BLaER1 treated with 17β-estradiol and CSF1 and Interleukin-3, amounts not matched to agents 10 nM and 100 nM (cell line): ENCODE measurements around the gene CHMP6.

ENCODE experiments used
- H3K27ac ChIP-seq, 11 experiments: shearing (Covaris generic); formaldehyde crosslinking; 2 replicates each; pipeline ENCODE4 v1.8.1; 2022
- H3K27me3 ChIP-seq, 11 experiments: shearing (Covaris generic); formaldehyde crosslinking; 2 replicates each; pipeline ENCODE4 v1.8.1; 2022
- H3K36me3 ChIP-seq, 11 experiments: shearing (Covaris generic); formaldehyde crosslinking; 2 replicates each; pipeline ENCODE4 v1.8.1; 2022
- H3K4me1 ChIP-seq, 10 experiments: shearing (Covaris generic); formaldehyde crosslinking; 2 replicates each; pipeline ENCODE4 v1.8.1; 2022
- H3K4me2 ChIP-seq, 11 experiments: shearing (Covaris generic); formaldehyde crosslinking; 2 replicates each; pipeline ENCODE4 v1.8.1; 2022
- H3K4me3 ChIP-seq, 10 experiments: shearing (Covaris generic); formaldehyde crosslinking; 2 replicates each; pipeline ENCODE4 v1.8.1; 2022
- H3K9ac ChIP-seq, 11 experiments: shearing (Covaris generic); formaldehyde crosslinking; 2 replicates each; pipeline ENCODE4 v1.8.1; 2022
- H3K9me3 ChIP-seq, 11 experiments: shearing (Covaris generic); formaldehyde crosslinking; replicated peaks in 1 of 11; 2 replicates each; pipeline ENCODE4 v1.8.1; 2022
- H4K20me1 ChIP-seq, 11 experiments: shearing (Covaris generic); formaldehyde crosslinking; 2 replicates each; pipeline ENCODE4 v1.8.1; 2022
- Cebpa-rat ChIP-seq, 11 experiments: shearing (Covaris generic); IDR thresholded peaks; 2 replicates each; pipeline ENCODE4 v1.8.1; 2022

Gene CHMP6

GRCh38 chr17:80997424-80998117, 5.9 kb downstream of the CHMP6 start:
- no peak overlapping the region for H3K4me3 ChIP-seq
- H3K27me3 ChIP-seq = peaks cover 22 to 33% (median 29%) of the 10 kb centered on the region in 11 experiments
- no peak overlapping the region for H3K4me2 ChIP-seq
- H4K20me1 ChIP-seq = peaks cover 3 to 96% (median 68%) of the 10 kb centered on the region in 11 experiments; a peak in 20 of 22 replicates
- H3K9me3 ChIP-seq = no peaks in the 10 kb centered on the region
- no peak overlapping the region for H3K9ac ChIP-seq
- peaks cover 53 to 70% (median 57%) of the 10 kb centered on the region in 11 experiments for H3K36me3 ChIP-seq
- no peak for TF ChIP-seq Cebpa-rat (IDR thresholded peaks at IDR 0.05)
- no peak overlapping the region for H3K27ac ChIP-seq
- peaks cover 11 to 15% (median 12%) of the 10 kb centered on the region in 10 experiments for H3K4me1 ChIP-seq

- no peaks in the 10 kb centered on the region for H3K9me3 ChIP-seq
Measured at GRCh38 chr17:80998118-80998747, 6.6 kb downstream of the CHMP6 start.

DNA sequence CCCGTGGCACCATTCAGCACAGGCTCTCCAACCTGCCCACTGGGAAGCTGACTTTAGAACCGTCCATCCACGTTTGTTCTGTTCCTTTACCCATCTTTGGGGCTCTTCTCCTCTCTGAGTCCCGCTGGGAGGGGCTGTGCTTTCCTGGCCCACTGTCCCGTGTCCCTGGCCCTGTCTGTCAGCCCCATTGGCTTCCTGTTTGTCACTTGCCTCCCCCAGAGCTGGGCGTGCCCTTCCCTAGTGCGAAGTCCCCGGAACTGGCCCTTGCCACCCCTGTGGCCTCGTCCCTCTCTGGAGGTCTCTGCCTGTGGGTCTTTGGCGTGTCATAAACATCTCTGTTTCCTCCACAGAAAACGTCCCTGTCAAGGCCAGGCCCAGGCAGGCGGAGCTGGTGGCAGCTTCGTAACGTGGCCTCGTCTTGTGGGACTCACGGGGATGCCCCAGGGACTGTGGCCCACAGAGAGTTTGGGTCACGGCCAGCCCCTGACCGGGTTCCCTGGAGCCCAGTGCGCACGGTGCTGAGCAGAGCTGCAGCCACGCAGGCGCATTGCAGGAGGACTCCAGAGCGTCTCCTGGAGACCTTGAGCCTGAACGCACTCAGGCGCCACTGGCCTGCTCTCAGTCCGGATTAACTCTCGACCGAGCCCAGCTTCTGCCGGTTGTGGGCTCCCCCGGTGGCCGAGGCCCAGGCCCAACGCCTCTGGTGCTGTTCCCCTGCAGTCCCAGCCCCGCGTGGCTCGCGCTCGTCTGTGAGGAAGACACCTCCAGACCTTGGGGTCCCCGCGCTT, 7.3 kb downstream of the CHMP6 start:
- Histone ChIP-seq H3K36me3 (peaks cover 53 to 66% (median 57%) of the 10 kb centered on the region in 11 experiments), H3K27ac (no peak overlapping the region), H3K4me1 (peaks cover 0 to 5% (median 0%) of the 10 kb centered on the region in 10 experiments; a peak in 6 of 20 replicates)

More at GRCh38 chr17:80998118-80998747, 6.6 kb downstream of the CHMP6 start:
- TF ChIP-seq Cebpa-rat (IDR thresholded peaks at IDR 0.05) = no peak
- H3K9ac ChIP-seq = no peak overlapping the region
- H3K4me1 ChIP-seq = peaks cover 4 to 9% (median 5%) of the 10 kb centered on the region in 10 experiments
- no peak overlapping the region for H3K4me2 ChIP-seq
- peaks cover 29 to 35% (median 31%) of the 10 kb centered on the region in 11 experiments for H3K27me3 ChIP-seq
- H4K20me1 ChIP-seq = peaks cover 3 to 94% (median 65%) of the 10 kb centered on the region in 11 experiments; a peak in 20 of 22 replicates
- no peak overlapping the region for H3K27ac ChIP-seq
- no peak overlapping the region for H3K4me3 ChIP-seq
- H3K36me3 ChIP-seq = peaks cover 53 to 70% (median 57%) of the 10 kb centered on the region in 11 experiments

GRCh38 chr17:80999536-81000333, 8.1 kb downstream of the CHMP6 start:
- H3K9ac ChIP-seq = no peak overlapping the region
- H3K4me1 ChIP-seq = peaks cover 0 to 6% (median 3%) of the 10 kb centered on the region in 10 experiments; a peak in 6 of 20 replicates
- TF ChIP-seq Cebpa-rat (IDR thresholded peaks at IDR 0.05) = no peak
- H3K36me3 ChIP-seq = peaks cover 53 to 61% (median 57%) of the 10 kb centered on the region in 11 experiments
- H3K27ac ChIP-seq = no peak overlapping the region
- peaks cover 3 to 92% (median 60%) of the 10 kb centered on the region in 11 experiments; a peak in 18 of 22 replicates for H4K20me1 ChIP-seq
- peaks cover 43 to 49% (median 46%) of the 10 kb centered on the region in 11 experiments for H3K27me3 ChIP-seq
- no peak overlapping the region for H3K4me2 ChIP-seq
- no peak overlapping the region for H3K4me3 ChIP-seq
- no peaks in the 10 kb centered on the region for H3K9me3 ChIP-seq

More for the DNA sequence above, 7.3 kb downstream of the CHMP6 start:
- H3K4me3 ChIP-seq = no peak overlapping the region
- peaks cover 3 to 92% (median 57%) of the 10 kb centered on the region in 11 experiments; a peak in 19 of 22 replicates for H4K20me1 ChIP-seq
- no peak for TF ChIP-seq Cebpa-rat (IDR thresholded peaks at IDR 0.05)
- H3K9ac ChIP-seq = no peak overlapping the region
- H3K4me2 ChIP-seq = no peak overlapping the region
- H3K27me3 ChIP-seq = peaks cover 36 to 42% (median 39%) of the 10 kb centered on the region in 11 experiments
- no peaks in the 10 kb centered on the region for H3K9me3 ChIP-seq

GRCh38 chr17:81000334-81000630, 8.6 kb downstream of the CHMP6 start:
- peaks cover 3 to 89% (median 58%) of the 10 kb centered on the region in 11 experiments; a peak in 18 of 22 replicates for H4K20me1 ChIP-seq
- H3K4me3 ChIP-seq = no peak overlapping the region
- TF ChIP-seq Cebpa-rat (IDR thresholded peaks at IDR 0.05) = no peak
- no peak overlapping the region for H3K27ac ChIP-seq
- H3K4me1 ChIP-seq = peaks cover 0 to 6% (median 3%) of the 10 kb centered on the region in 10 experiments; a peak in 6 of 20 replicates
- H3K27me3 ChIP-seq = peaks cover 49 to 54% (median 52%) of the 10 kb centered on the region in 11 experiments
- H3K9ac ChIP-seq = no peak overlapping the region
- H3K4me2 ChIP-seq = no peak overlapping the region
- no peaks in the 10 kb centered on the region for H3K9me3 ChIP-seq
- peaks cover 49 to 57% (median 52%) of the 10 kb centered on the region in 11 experiments for H3K36me3 ChIP-seq

- peaks cover 0 to 6% (median 3%) of the 10 kb centered on the region in 10 experiments; a peak in 6 of 20 replicates for H3K4me1 ChIP-seq
- peaks cover 54 to 60% (median 57%) of the 10 kb centered on the region in 11 experiments for H3K27me3 ChIP-seq
- no peak overlapping the region for H3K4me2 ChIP-seq
- peaks cover 3 to 86% (median 57%) of the 10 kb centered on the region in 11 experiments; a peak in 18 of 22 replicates for H4K20me1 ChIP-seq
- H3K36me3 ChIP-seq = peaks cover 44 to 52% (median 47%) of the 10 kb centered on the region in 11 experiments
- H3K27ac ChIP-seq = no peak overlapping the region
- no peak overlapping the region for H3K4me3 ChIP-seq
- no peaks in the 10 kb centered on the region for H3K9me3 ChIP-seq
- no peak for TF ChIP-seq Cebpa-rat (IDR thresholded peaks at IDR 0.05)
- H3K9ac ChIP-seq = no peak overlapping the region
Measured at GRCh38 chr17:81000631-81001357, 9.2 kb downstream of the CHMP6 start.

DNA sequence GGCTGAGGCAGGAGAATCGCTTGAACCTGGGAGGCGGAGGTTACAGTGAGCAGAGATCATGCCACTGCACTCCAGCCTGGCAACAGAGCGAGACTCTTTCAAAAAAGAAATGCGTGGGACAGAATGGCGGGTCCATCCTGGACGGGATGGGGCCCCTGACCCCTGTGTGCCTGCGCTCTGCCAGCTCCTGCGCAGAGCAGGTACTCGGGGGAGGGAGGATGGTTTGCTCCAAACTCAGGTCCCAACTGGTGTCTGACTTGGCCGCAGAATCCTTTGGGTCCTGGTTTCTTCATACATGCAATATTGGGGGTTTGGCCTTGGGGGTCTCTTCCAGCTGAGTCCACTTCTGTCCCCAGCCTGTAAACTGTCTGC, 10.4 kb downstream of the CHMP6 start:
- H3K4me3 ChIP-seq = no peak overlapping the region
- no peak overlapping the region for H3K4me2 ChIP-seq
- peaks cover 66 to 71% (median 69%) of the 10 kb centered on the region in 11 experiments for H3K27me3 ChIP-seq
- H3K4me1 ChIP-seq = peaks cover 0 to 6% (median 3%) of the 10 kb centered on the region in 10 experiments; a peak in 6 of 20 replicates
- H3K36me3 ChIP-seq = peaks cover 31 to 40% (median 35%) of the 10 kb centered on the region in 11 experiments
- no peaks in the 10 kb centered on the region for H3K9me3 ChIP-seq
- H3K9ac ChIP-seq = no peak overlapping the region
- H4K20me1 ChIP-seq = peaks cover 3 to 90% (median 57%) of the 10 kb centered on the region in 11 experiments; a peak in 18 of 22 replicates
- H3K27ac ChIP-seq = no peak overlapping the region
- TF ChIP-seq Cebpa-rat (IDR thresholded peaks at IDR 0.05) = no peak
